ENCODE measurements around the gene CHURC1. TPM values are rescaled to one million over a fixed set of nuclear protein-coding genes. Genes with fewer than 3 reads are reported as not detected.

CHURC1 gene
- total RNA-seq, 2 experiments from 2014 or later: 33.0 to 72.5 TPM

DNA sequence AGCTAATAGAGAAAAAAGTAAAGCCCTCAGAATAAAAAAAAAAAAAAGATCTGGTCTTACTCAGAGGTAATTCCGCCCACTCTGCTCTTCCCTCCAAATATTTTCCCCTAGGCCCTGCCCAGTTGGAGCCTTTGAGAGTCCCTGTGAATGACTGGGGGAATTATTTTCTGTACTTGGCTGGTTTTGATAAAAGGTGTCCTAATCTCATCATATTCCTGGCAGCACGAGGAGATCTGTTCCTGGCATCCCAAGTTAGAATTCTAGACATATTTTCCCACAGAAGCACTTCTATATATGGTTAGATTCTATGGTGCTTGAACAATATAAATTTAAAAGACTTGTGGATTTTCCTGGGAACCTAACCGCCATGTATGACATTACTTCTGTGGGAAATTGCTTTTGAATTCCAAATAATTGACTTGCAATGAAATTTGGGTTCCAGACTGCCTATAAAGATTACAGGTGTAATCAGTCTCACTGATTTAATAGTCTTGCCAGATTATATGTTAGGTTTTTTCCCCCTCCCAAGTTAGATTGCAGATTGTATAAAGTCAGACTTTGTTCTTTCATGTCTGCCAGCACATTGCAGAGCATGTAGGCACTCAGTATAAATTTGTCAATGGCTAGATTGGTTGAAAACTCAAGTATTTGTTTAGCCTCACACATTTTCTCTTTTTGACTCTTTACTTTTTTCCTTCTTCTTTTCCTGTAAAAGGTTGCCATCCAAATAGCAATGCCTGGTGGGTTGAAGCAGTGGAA lies 16.0 kb downstream of the CHURC1 start:
- H3K4me2 ChIP-seq (ENCODE audit: low read length): no peak overlapping the region
- peaks cover 13% of the 10 kb centered on the region for H3K4me1 ChIP-seq (ENCODE audit: insufficient read depth, low read length, poor library complexity, severe bottlenecking)
- CTCF ChIA-PET (ENCODE audit: unreplicated experiment): no interaction called here
- no TSS peak for BruUV-seq (replicated peaks)
- no peaks in the 10 kb centered on the region for H3K9me3 ChIP-seq (ENCODE audit: low read length)
- DNase-seq (ENCODE audit: low spot score): no peak
- POLR2A ChIA-PET: interaction anchor here (0.6 kb wide), 2 partner anchors 95 to 122 kb away, joined by 5 to 6 read pairs; no protein-coding TSS in a partner anchor
- no peak overlapping the region for H3K4me3 ChIP-seq (ENCODE audit: low read depth, low read length, poor library complexity, severe bottlenecking)
- peaks cover 97% of the 10 kb centered on the region for H3K36me3 ChIP-seq (ENCODE audit: insufficient read depth, low read length)
- H3K9me2 ChIP-seq (ENCODE audit: insufficient read depth, low read length): no peaks in the 10 kb centered on the region
- TF ChIP-seq CTCF (conservative IDR thresholded peaks at IDR 0.05; ENCODE audit: low read length) (no peak), EZH2phosphoT487 (IDR thresholded peaks at IDR 0.05; ENCODE audit: borderline replicate concordance, low read depth, low read length) (no peak)
- intact Hi-C loops (cut with micrococcal nuclease; ENCODE audit: unreplicated experiment): no loop called here
- no peak overlapping the region for H3K27ac ChIP-seq (ENCODE audit: low read depth, low read length, poor library complexity, severe bottlenecking)
- 0 out of 2 replicates have a peak, but pooled peaks cover 2% of the 10 kb centered on the region for H4K20me1 ChIP-seq (ENCODE audit: insufficient read depth, low read length)
- no peaks in the 10 kb centered on the region for H3K79me2 ChIP-seq (ENCODE audit: insufficient read depth, low read depth, low read length)
- no peak overlapping the region for H2AFZ ChIP-seq (ENCODE audit: low read length)

- Histone ChIP-seq H3K4me3 (ENCODE audit: low read depth, low read length, poor library complexity, severe bottlenecking) (no peak overlapping the region), H3K9me3 (ENCODE audit: low read length) (no peaks in the 10 kb centered on the region), H3K4me1 (ENCODE audit: insufficient read depth, low read length, poor library complexity, severe bottlenecking) (peaks cover 13% of the 10 kb centered on the region), H3K36me3 (ENCODE audit: insufficient read depth, low read length) (peaks cover 97% of the 10 kb centered on the region), H3K27ac (ENCODE audit: low read depth, low read length, poor library complexity, severe bottlenecking) (no peak overlapping the region), H4K20me1 (ENCODE audit: insufficient read depth, low read length) (0 out of 2 replicates have a peak, but pooled peaks cover 2% of the 10 kb centered on the region), H2AFZ (ENCODE audit: low read length) (no peak overlapping the region), H3K79me2 (ENCODE audit: insufficient read depth, low read depth, low read length) (no peaks in the 10 kb centered on the region), H3K9me2 (ENCODE audit: insufficient read depth, low read length) (no peaks in the 10 kb centered on the region), H3K4me2 (ENCODE audit: low read length) (no peak overlapping the region)
- TF ChIP-seq EZH2phosphoT487 (IDR thresholded peaks at IDR 0.05; ENCODE audit: borderline replicate concordance, low read depth, low read length) (no peak), CTCF (conservative IDR thresholded peaks at IDR 0.05; ENCODE audit: low read length) (no peak)
- intact Hi-C loops (cut with micrococcal nuclease; ENCODE audit: unreplicated experiment): no loop called here
- POLR2A ChIA-PET: no interaction called here
- BruUV-seq (replicated peaks): no TSS peak
- no peak for DNase-seq (ENCODE audit: low spot score)
- CTCF ChIA-PET (ENCODE audit: unreplicated experiment): no interaction called here
Measured at GRCh38 chr14:64931123-64931522, 16.9 kb downstream of the CHURC1 start.

DNA sequence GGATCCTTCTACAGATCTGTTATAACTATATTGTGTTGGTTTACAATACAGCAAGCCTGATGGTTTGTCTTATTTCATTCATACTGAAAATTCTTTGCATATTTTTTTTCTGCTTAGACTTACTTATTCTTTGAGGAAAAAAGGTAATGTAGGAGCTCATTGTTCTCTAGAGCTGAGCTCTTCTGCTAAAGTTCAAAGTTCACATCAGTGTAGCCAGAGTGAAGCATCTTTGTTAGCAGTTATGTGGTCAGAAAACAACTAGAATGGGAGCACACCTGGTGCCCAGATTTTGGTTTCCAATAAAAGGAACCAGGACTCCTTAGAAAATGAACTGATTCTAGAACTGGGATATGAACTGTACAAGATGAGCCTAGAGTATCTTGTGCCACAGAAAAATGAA lies 18.0 kb downstream of the CHURC1 start:
- peaks cover 86% of the 10 kb centered on the region for H3K36me3 ChIP-seq (ENCODE audit: insufficient read depth, low read length)
- H3K4me2 ChIP-seq (ENCODE audit: low read length): no peak overlapping the region
- BruUV-seq (replicated peaks): no TSS peak
- H2AFZ ChIP-seq (ENCODE audit: low read length): no peak overlapping the region
- no peaks in the 10 kb centered on the region for H4K20me1 ChIP-seq (ENCODE audit: insufficient read depth, low read length)
- DNase-seq (ENCODE audit: low spot score): no peak
- H3K4me1 ChIP-seq (ENCODE audit: insufficient read depth, low read length, poor library complexity, severe bottlenecking): peaks cover 13% of the 10 kb centered on the region
- CTCF ChIA-PET (ENCODE audit: unreplicated experiment): no interaction called here
- H3K9me2 ChIP-seq (ENCODE audit: insufficient read depth, low read length): no peaks in the 10 kb centered on the region
- H3K79me2 ChIP-seq (ENCODE audit: insufficient read depth, low read depth, low read length): no peaks in the 10 kb centered on the region
- H3K4me3 ChIP-seq (ENCODE audit: low read depth, low read length, poor library complexity, severe bottlenecking): no peak overlapping the region
- H3K9me3 ChIP-seq (ENCODE audit: low read length): no peaks in the 10 kb centered on the region
- intact Hi-C loops (cut with micrococcal nuclease; ENCODE audit: unreplicated experiment): no loop called here
- H3K27ac ChIP-seq (ENCODE audit: low read depth, low read length, poor library complexity, severe bottlenecking): no peak overlapping the region
- TF ChIP-seq EZH2phosphoT487 (IDR thresholded peaks at IDR 0.05; ENCODE audit: borderline replicate concordance, low read depth, low read length) (no peak), CTCF (conservative IDR thresholded peaks at IDR 0.05; ENCODE audit: low read length) (no peak)
- POLR2A ChIA-PET: no interaction called here

All from OCI-LY7 (cell line).